Chondrocyte (in vitro differentiated cells): ENCODE measurements around the gene RFFL. TPM values are rescaled to one million over a fixed set of nuclear protein-coding genes. Genes with fewer than 3 reads are reported as not detected.

Experiments
- DNase-seq: peaks from one replicate; pipeline ENCODE4 v3.0.0; 2021; ENCODE audit warnings: mixed read lengths, low spot score
- H3K27ac Mint-ChIP-seq: one replicate; pipeline ENCODE4 v1.8.0; 2021; ENCODE audit warnings: mild to moderate bottlenecking, moderate library complexity, mixed read lengths; ENCODE audit not compliant: unreplicated experiment
- H3K27me3 Mint-ChIP-seq: 2 replicates; pipeline ENCODE4 v1.8.0; 2021; ENCODE audit warnings: low read depth, mixed read lengths
- H3K36me3 Mint-ChIP-seq: 2 replicates; pipeline ENCODE4 v1.8.0; 2021; ENCODE audit warnings: low read depth, mixed read lengths
- H3K4me1 Mint-ChIP-seq: 2 replicates; pipeline ENCODE4 v1.8.0; 2021; ENCODE audit warnings: low read depth, mild to moderate bottlenecking, mixed read lengths
- H3K4me3 Mint-ChIP-seq: one replicate; pipeline ENCODE4 v1.8.0; 2021; ENCODE audit warnings: mild to moderate bottlenecking, moderate library complexity, mixed read lengths; ENCODE audit not compliant: unreplicated experiment
- H3K9me3 Mint-ChIP-seq: 2 replicates; pipeline ENCODE4 v1.8.0; 2021; ENCODE audit warnings: low read depth, mixed read lengths
- total RNA-seq: library from RNA; stranded (reverse); gene quantifications from 3 replicates; pipeline ENCODE4 v1.2.1, GENCODE V29; 2021
- TF ChIP-seq, protein P1 (sequence below): fragments of 200-600 bp; sonication (generic); IDR thresholded peaks from 2 replicates; pipeline ENCODE4 v1.5.0; 2021; ENCODE audit warnings: antibody characterized with exemption, mild to moderate bottlenecking, moderate library complexity

The RFFL gene
- total RNA-seq, 1 donor from 2014 or later = 11.1 TPM

DNA sequence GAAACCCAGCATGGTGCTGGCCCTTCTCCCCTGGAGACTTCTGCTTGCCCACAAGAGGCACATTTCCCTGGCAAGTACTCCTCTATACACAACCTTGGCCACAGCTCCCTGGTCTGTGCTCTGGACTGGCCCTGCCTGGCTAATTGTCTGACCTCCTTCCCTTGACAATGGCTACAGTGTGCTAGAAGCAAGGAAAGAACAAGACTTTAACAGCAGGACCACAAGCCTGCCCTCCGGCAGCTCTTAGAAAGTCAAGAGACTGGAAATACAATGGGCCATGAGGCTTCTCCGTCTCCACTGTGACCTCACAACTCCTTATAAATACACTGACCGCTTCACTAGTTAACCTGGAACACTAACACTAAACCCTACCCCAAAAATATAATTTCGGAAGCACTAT, 46.5 kb downstream of the RFFL start:
- H3K9me3 Mint-ChIP-seq = no peaks in the 10 kb centered on the region
- TF ChIP-seq, protein P1, sequence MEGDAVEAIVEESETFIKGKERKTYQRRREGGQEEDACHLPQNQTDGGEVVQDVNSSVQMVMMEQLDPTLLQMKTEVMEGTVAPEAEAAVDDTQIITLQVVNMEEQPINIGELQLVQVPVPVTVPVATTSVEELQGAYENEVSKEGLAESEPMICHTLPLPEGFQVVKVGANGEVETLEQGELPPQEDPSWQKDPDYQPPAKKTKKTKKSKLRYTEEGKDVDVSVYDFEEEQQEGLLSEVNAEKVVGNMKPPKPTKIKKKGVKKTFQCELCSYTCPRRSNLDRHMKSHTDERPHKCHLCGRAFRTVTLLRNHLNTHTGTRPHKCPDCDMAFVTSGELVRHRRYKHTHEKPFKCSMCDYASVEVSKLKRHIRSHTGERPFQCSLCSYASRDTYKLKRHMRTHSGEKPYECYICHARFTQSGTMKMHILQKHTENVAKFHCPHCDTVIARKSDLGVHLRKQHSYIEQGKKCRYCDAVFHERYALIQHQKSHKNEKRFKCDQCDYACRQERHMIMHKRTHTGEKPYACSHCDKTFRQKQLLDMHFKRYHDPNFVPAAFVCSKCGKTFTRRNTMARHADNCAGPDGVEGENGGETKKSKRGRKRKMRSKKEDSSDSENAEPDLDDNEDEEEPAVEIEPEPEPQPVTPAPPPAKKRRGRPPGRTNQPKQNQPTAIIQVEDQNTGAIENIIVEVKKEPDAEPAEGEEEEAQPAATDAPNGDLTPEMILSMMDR = no peak
- H3K27ac Mint-ChIP-seq = no peak overlapping the region
- H3K27me3 Mint-ChIP-seq = no peaks in the 10 kb centered on the region
- H3K36me3 Mint-ChIP-seq = peaks cover 27% of the 10 kb centered on the region
- H3K4me1 Mint-ChIP-seq = peaks cover 20% of the 10 kb centered on the region
- DNase-seq = no peak
- no peak overlapping the region for H3K4me3 Mint-ChIP-seq

- Mint-ChIP-seq H3K27me3 (no peaks in the 10 kb centered on the region), H3K4me3 (no peak overlapping the region)
Measured at GRCh38 chr17:35016369-35016768, 47.1 kb downstream of the RFFL start.

GRCh38 chr17:35011671-35012216, 51.8 kb downstream of the RFFL start:
- no peak overlapping the region for H3K4me3 Mint-ChIP-seq
- peaks cover 3% of the 10 kb centered on the region for H3K4me1 Mint-ChIP-seq
- TF ChIP-seq, protein P1 = no peak
- no peak overlapping the region for H3K27ac Mint-ChIP-seq
- H3K9me3 Mint-ChIP-seq = no peaks in the 10 kb centered on the region
- no peaks in the 10 kb centered on the region for H3K27me3 Mint-ChIP-seq
- DNase-seq = no peak
- H3K36me3 Mint-ChIP-seq = peaks cover 22% of the 10 kb centered on the region

More at GRCh38 chr17:35016369-35016768, 47.1 kb downstream of the RFFL start:
- H3K36me3 Mint-ChIP-seq = peaks cover 30% of the 10 kb centered on the region
- peaks cover 16% of the 10 kb centered on the region for H3K4me1 Mint-ChIP-seq
- H3K9me3 Mint-ChIP-seq = no peaks in the 10 kb centered on the region
- no peak for DNase-seq
- no peak overlapping the region for H3K27ac Mint-ChIP-seq
- TF ChIP-seq, protein P1 = no peak

DNA sequence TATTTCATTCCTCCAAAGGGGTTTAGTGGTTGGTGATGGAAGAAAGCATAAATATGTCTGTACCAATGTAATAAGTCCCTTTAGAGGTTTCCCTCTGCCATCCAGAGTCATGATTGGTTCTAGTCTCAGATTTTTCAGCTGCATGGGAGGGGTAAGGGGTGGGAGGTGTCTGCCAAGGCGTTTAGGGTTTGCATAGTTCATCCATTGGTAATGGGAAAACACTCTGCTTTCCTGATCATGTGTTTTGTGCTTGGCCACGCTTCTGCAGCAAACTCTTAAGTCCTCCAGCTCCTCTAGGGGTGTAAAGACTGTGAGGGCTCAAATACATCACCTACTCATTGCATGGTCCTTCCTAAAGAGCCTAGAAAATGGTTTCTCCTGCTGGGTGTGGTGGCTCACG, 53.4 kb downstream of the RFFL start:
- TF ChIP-seq, protein P1 = no peak
- no peak for DNase-seq
- H3K4me3 Mint-ChIP-seq = no peak overlapping the region
- H3K9me3 Mint-ChIP-seq = no peaks in the 10 kb centered on the region
- H3K4me1 Mint-ChIP-seq = peaks cover 3% of the 10 kb centered on the region
- H3K27ac Mint-ChIP-seq = no peak overlapping the region
- peaks cover 13% of the 10 kb centered on the region for H3K36me3 Mint-ChIP-seq
- H3K27me3 Mint-ChIP-seq = no peaks in the 10 kb centered on the region

DNA sequence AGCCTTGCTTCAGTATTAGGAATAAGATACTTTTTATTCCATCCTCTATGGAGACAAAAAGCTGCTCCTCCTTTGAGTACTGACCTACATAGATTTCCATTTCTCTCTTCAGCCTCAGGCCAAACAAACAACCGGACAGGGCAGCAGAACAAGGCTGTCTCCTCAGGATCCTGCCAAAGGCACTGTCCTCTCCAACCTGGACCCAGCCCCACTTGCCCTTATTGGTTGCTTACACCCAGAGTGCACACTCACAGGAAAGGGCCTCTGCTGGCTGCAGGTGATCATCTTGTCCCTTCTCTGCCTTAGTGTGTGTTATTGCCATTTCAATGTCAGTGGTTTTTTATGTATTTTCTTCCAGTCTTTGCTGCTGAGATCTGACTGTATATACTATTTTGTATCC, 56.5 kb downstream of the RFFL start:
- no peaks in the 10 kb centered on the region for H3K27me3 Mint-ChIP-seq
- peaks cover 15% of the 10 kb centered on the region for H3K36me3 Mint-ChIP-seq
- no peak for DNase-seq
- no peaks in the 10 kb centered on the region for H3K9me3 Mint-ChIP-seq
- H3K4me1 Mint-ChIP-seq = peaks cover 14% of the 10 kb centered on the region
- H3K27ac Mint-ChIP-seq = no peak overlapping the region
- no peak overlapping the region for H3K4me3 Mint-ChIP-seq
- TF ChIP-seq, protein P1 = no peak
